IMR-90 (cell line): ENCODE results near the gene RWDD1. TPM values are rescaled to one million over a fixed set of nuclear protein-coding genes. Genes with fewer than 3 reads are reported as not detected.
A peak's percentile ranks its signal among the peaks of the same experiment; 100 is the strongest.

ENCODE experiments used
- ATAC-seq: fragments of 200-7000 bp; cut with Tn5 transposase; 2 replicates; pipeline ENCODE4 v1.9.1; 2020; ENCODE audit warnings: low read depth, mild to moderate bottlenecking, moderate library complexity
- BruUV-seq: library from RNA; stranded (reverse); fragments of 400-500 nt; replicated peaks from 2 replicates; lab custom pipeline; 2021; lab: Mats Ljungman, UMichigan
- CTCF ChIA-PET: fragments of 300-600 bp; formaldehyde crosslinking; extraction: SDS; loops from one replicate; lab custom pipeline; 2021; ENCODE audit warnings: antibody characterized with exemption; lab: Yijun Ruan, JAX
- POLR2A ChIA-PET: fragments of 300-600 bp; sonication (Branson Sonifier 250); formaldehyde crosslinking; loops from one replicate; lab custom pipeline; 2022; ENCODE audit warnings: antibody characterized with exemption; ENCODE audit not compliant: unreplicated experiment; lab: Charles Lee
- DNase-seq: peaks from one replicate; pipeline ENCODE4 v3.0.0; 2013
- H2AFZ ChIP-seq: replicated peaks from 2 replicates; pipeline ENCODE3; 2013; ENCODE audit warnings: low read length, mild to moderate bottlenecking; ENCODE audit not compliant: poor library complexity
- H2AK5ac ChIP-seq: 2 replicates; pipeline ENCODE4 v1.6.1; 2013; ENCODE audit warnings: low read depth, low read length, inconsistent platforms
- H2AK9ac ChIP-seq: replicated peaks from 2 replicates; pipeline ENCODE3; 2013; ENCODE audit warnings: mild to moderate bottlenecking, low read depth, low read length, moderate library complexity; ENCODE audit not compliant: poor library complexity
- H2BK120ac ChIP-seq: 2 replicates; pipeline ENCODE4 v1.6.1; 2013; ENCODE audit warnings: low read depth, low read length, inconsistent platforms
- H2BK15ac ChIP-seq: 3 replicates; pipeline ENCODE4 v1.6.1; 2013; ENCODE audit warnings: low read depth, low read length, inconsistent platforms
- H2BK20ac ChIP-seq: 2 replicates; pipeline ENCODE4 v1.6.1; 2013; ENCODE audit warnings: low read depth, mild to moderate bottlenecking, inconsistent platforms, low read length, moderate library complexity
- H2BK5ac ChIP-seq: 2 replicates; pipeline ENCODE4 v1.6.1; 2013; ENCODE audit warnings: mild to moderate bottlenecking, low read depth, low read length, inconsistent platforms; ENCODE audit not compliant: poor library complexity, severe bottlenecking
- H3K14ac ChIP-seq: replicated peaks from 2 replicates; pipeline ENCODE4 v1.6.1; 2013; ENCODE audit warnings: low read depth, low read length, inconsistent platforms
- H3K18ac ChIP-seq: 2 replicates; pipeline ENCODE4 v1.6.1; 2013; ENCODE audit warnings: low read depth, low read length, control low read depth
- H3K23ac ChIP-seq: 2 replicates; pipeline ENCODE4 v1.6.1; 2013; ENCODE audit warnings: low read depth, low read length, inconsistent platforms
- H3K27ac ChIP-seq: 2 replicates; pipeline ENCODE4 v1.5.1; 2013; ENCODE audit warnings: mild to moderate bottlenecking, control low read depth, low read length; ENCODE audit not compliant: insufficient read depth
- H3K27me3 ChIP-seq: 2 replicates; pipeline ENCODE4 v1.6.1; 2013; ENCODE audit warnings: low read length; ENCODE audit not compliant: control insufficient read depth, insufficient read depth
- H3K36me3 ChIP-seq: 2 replicates; pipeline ENCODE4 v1.6.1; 2013; ENCODE audit warnings: low read length, mixed read lengths; ENCODE audit not compliant: control insufficient read depth, insufficient read depth
- H3K4ac ChIP-seq: 2 replicates; pipeline ENCODE4 v1.6.1; 2013; ENCODE audit warnings: low read depth, low read length, inconsistent platforms
- H3K4me1 ChIP-seq: 2 replicates; pipeline ENCODE4 v1.6.1; 2013; ENCODE audit warnings: low read length, mixed read lengths; ENCODE audit not compliant: control insufficient read depth, insufficient read depth
- H3K4me2 ChIP-seq: 2 replicates; pipeline ENCODE4 v1.6.1; 2013; ENCODE audit warnings: low read depth, mild to moderate bottlenecking, control low read depth, low read length, moderate library complexity
- H3K4me3 ChIP-seq: 2 replicates; pipeline ENCODE4 v1.5.1; 2013; ENCODE audit warnings: low read depth, mild to moderate bottlenecking, control low read depth, low read length, moderate library complexity; ENCODE audit not compliant: insufficient read depth
- H3K56ac ChIP-seq: 2 replicates; pipeline ENCODE4 v1.6.1; 2013; ENCODE audit warnings: low read length, inconsistent platforms; ENCODE audit not compliant: insufficient read depth; ENCODE audit errors: extremely low read depth
- H3K79me1 ChIP-seq, 2 experiments: 2 replicates each; pipeline ENCODE4 v1.6.1; 2013; ENCODE audit warnings: low read length in 2 of 2, inconsistent platforms in 1 of 2, low read depth in 1 of 2
- H3K9ac ChIP-seq: 2 replicates; pipeline ENCODE4 v1.6.1; 2013; ENCODE audit warnings: low read depth, low read length, control low read depth
- H3K9me1 ChIP-seq: 2 replicates; pipeline ENCODE4 v1.6.1; 2013; ENCODE audit warnings: low read length, inconsistent platforms; ENCODE audit not compliant: insufficient read depth
- H3K9me3 ChIP-seq: 2 replicates; pipeline ENCODE4 v1.6.1; 2013; ENCODE audit warnings: low read length; ENCODE audit not compliant: control insufficient read depth, insufficient read depth
- H4K20me1 ChIP-seq: 2 replicates; pipeline ENCODE4 v1.6.1; 2013; ENCODE audit warnings: low read length, inconsistent platforms; ENCODE audit not compliant: insufficient read depth
- H4K5ac ChIP-seq: 2 replicates; pipeline ENCODE4 v1.6.1; 2013; ENCODE audit warnings: mild to moderate bottlenecking, low read depth, low read length, control low read depth
- H4K8ac ChIP-seq, 2 experiments: 2 replicates each; pipeline ENCODE4 v1.6.1; 2013; ENCODE audit warnings: low read depth in 2 of 2, low read length in 2 of 2, control low read depth in 1 of 2, inconsistent platforms in 1 of 2
- H4K91ac ChIP-seq: 2 replicates; pipeline ENCODE4 v1.6.1; 2013; ENCODE audit warnings: low read depth, low read length, inconsistent platforms; ENCODE audit not compliant: insufficient read depth
- BHLHE40 ChIP-seq: fragments of 150-350 bp; IDR thresholded peaks from 2 replicates; pipeline ENCODE4 v1.6.1; 2016; ENCODE audit warnings: mild to moderate bottlenecking, low read depth, low read length
- CEBPB ChIP-seq: IDR thresholded peaks from 2 replicates; pipeline ENCODE4 v1.6.1; 2012; ENCODE audit warnings: low read depth, low read length, improper control_type of control experiment
- CHD1 ChIP-seq: IDR thresholded peaks from 2 replicates; pipeline ENCODE4 v1.6.1; 2012; ENCODE audit warnings: low read depth, low read length, improper control_type of control experiment
- CTCF ChIP-seq: conservative IDR thresholded peaks from 2 replicates; pipeline ENCODE4 v1.5.1; 2012; ENCODE audit warnings: mild to moderate bottlenecking, low read depth, low read length, improper control_type of control experiment
- ELK1 ChIP-seq: fragments of 150-350 bp; IDR thresholded peaks from 2 replicates; pipeline ENCODE4 v1.6.1; 2016; ENCODE audit warnings: low read depth, mild to moderate bottlenecking, low read length, moderate library complexity, borderline replicate concordance
- FOS ChIP-seq: fragments of 150-350 bp; IDR thresholded peaks from 2 replicates; pipeline ENCODE4 v1.6.1; 2016; ENCODE audit warnings: low read depth, low read length
- MAFK ChIP-seq: IDR thresholded peaks from 2 replicates; pipeline ENCODE4 v1.6.1; 2012; ENCODE audit warnings: low read depth, low read length, improper control_type of control experiment
- MAZ ChIP-seq: IDR thresholded peaks from 2 replicates; pipeline ENCODE4 v1.6.1; 2012; ENCODE audit warnings: low read depth, mild to moderate bottlenecking, low read length, improper control_type of control experiment, moderate library complexity, borderline replicate concordance
- MXI1 ChIP-seq: IDR thresholded peaks from 2 replicates; pipeline ENCODE4 v1.6.1; 2012; ENCODE audit warnings: low read depth, mild to moderate bottlenecking, low read length, moderate library complexity, borderline replicate concordance
- NFE2L2 ChIP-seq: fragments of 150-350 bp; IDR thresholded peaks from 2 replicates; pipeline ENCODE4 v1.6.1; 2016; ENCODE audit warnings: low read depth, mild to moderate bottlenecking, low read length
- POLR2A ChIP-seq: IDR thresholded peaks from 2 replicates; pipeline ENCODE4 v1.6.1; 2012; ENCODE audit warnings: mild to moderate bottlenecking, low read depth, low read length
- RAD21 ChIP-seq: IDR thresholded peaks from 2 replicates; pipeline ENCODE4 v1.6.1; 2012; ENCODE audit warnings: low read length, improper control_type of control experiment
- RCOR1 ChIP-seq: IDR thresholded peaks from 2 replicates; pipeline ENCODE4 v1.6.1; 2012; ENCODE audit warnings: mild to moderate bottlenecking, low read length, improper control_type of control experiment; ENCODE audit not compliant: insufficient replicate concordance
- USF2 ChIP-seq: fragments of 150-350 bp; IDR thresholded peaks from 2 replicates; pipeline ENCODE4 v1.6.1; 2017; ENCODE audit warnings: mild to moderate bottlenecking, antibody characterized with exemption, low read length, low read depth
- WGBS, 2 experiments: methylation state at CpG; one replicate each; pipeline versions ENCODE4 v1.1.5 to v1.1.7; 2013; ENCODE audit warnings: missing lambda C conversion rate in 2 of 2; ENCODE audit not compliant: insufficient read length in 1 of 2; ENCODE audit errors: extremely low coverage in 2 of 2; 5-methylcytosine and 5-hydroxymethylcytosine counted together
- dilution Hi-C: fragments of 300-500 bp; cut with HindIII; formaldehyde crosslinking; loops from one replicate; pipeline ENCODE4 v1.14.3; 2018; ENCODE audit warnings: low sequenced_read_pairs; ENCODE audit not compliant: unreplicated experiment
- in situ Hi-C: fragments of 300-500 bp; cut with MboI; formaldehyde crosslinking; loops from 3 replicates; pipeline ENCODE4 v1.14.3; 2019; ENCODE audit warnings: low sequenced_read_pairs, inconsistent platforms, mixed read lengths
- intact Hi-C: fragments of 100-400 bp; cut with micrococcal nuclease; formaldehyde crosslinking; loops from 2 replicates; pipeline ENCODE4 v1.10.0; 2022
- polyA plus RNA-seq, 3 experiments: library from polyadenylated mRNA; depleted of rRNA; stranded (reverse); fragments of >200 nt; gene quantifications; 2 replicates each; pipeline ENCODE4 v1.2.3, GENCODE V29; 2012; ENCODE audit warnings: low replicate concordance in 1 of 3
- total RNA-seq: library from RNA; depleted of rRNA; stranded (reverse); fragments of >200 nt; gene quantifications from 2 replicates; pipeline ENCODE4 v1.2.3, GENCODE V29; 2012

The RWDD1 gene
- total and polyA plus RNA-seq, 2 of the 4 experiments (the other 2 are of a cell fraction) = 23.6 to 92.8 TPM

GRCh38 chr6:116550796-116551195 is 20.5 kb upstream of the RWDD1 start:
- no TSS peak for BruUV-seq
- Histone ChIP-seq H3K79me1 (no peaks in the 10 kb centered on the region), H3K27me3 (no peaks in the 10 kb centered on the region), H2BK15ac (no peak overlapping the region), H2AK9ac (no peak overlapping the region), H4K91ac (no peak overlapping the region), H3K9me3 (no peaks in the 10 kb centered on the region), H4K20me1 (no peaks in the 10 kb centered on the region), H3K36me3 (no peaks in the 10 kb centered on the region), H3K9ac (no peak overlapping the region), H3K4me3 (no peak overlapping the region), H2BK120ac (no peak overlapping the region), H3K4ac (no peak overlapping the region), H3K27ac (no peak overlapping the region), H3K56ac (no peak overlapping the region), H3K4me2 (no peak overlapping the region), H3K18ac (no peak overlapping the region), H3K4me1 (peaks cover under 1% of the 10 kb centered on the region; the same call in 1 of the 2 replicates), H2AK5ac (no peak overlapping the region), H3K9me1 (no peaks in the 10 kb centered on the region), H3K23ac (no peak overlapping the region), H4K5ac (no peak overlapping the region), H4K8ac (no peak overlapping the region), H3K14ac (no peak overlapping the region), H2AFZ (peak overlapping the region; percentile 40), H2BK5ac (no peak overlapping the region), H2BK20ac (no peak overlapping the region)
- DNase-seq (no peak), ATAC-seq (no peak)
- dilution Hi-C loops = no loop called here
- 56% methylated on average over 4 of the region's 4 CpGs; no CpG with 5 or more reads in 1 of the 2 experiments for WGBS, 2 experiments
- in situ Hi-C loops = no loop called here
- ChIA-PET POLR2A (no interaction called here), CTCF (no interaction called here)
- intact Hi-C loops = no loop called here
- TF ChIP-seq ELK1 (no peak), POLR2A (no peak), BHLHE40 (no peak), NFE2L2 (no peak), CEBPB (no peak), CTCF (no peak), RAD21 (no peak), FOS (no peak), RCOR1 (no peak), MAFK (no peak), MXI1 (no peak), USF2 (no peak), CHD1 (no peak), MAZ (no peak)
